Neural cell (in vitro differentiated cells): ENCODE measurements around the gene LUC7L2. TPM values are rescaled to one million over a fixed set of nuclear protein-coding genes. Genes with fewer than 3 reads are reported as not detected.

Experiments used
- H2AFZ ChIP-seq: fragments of 200-600, 300-800 bp; sonication (generic), shearing (Covaris generic); 2 replicates; pipeline ENCODE4 v1.6.0; 2014; ENCODE audit warnings: low read depth, mild to moderate bottlenecking, antibody characterized with exemption, low read length, moderate library complexity
- H3F3A ChIP-seq: fragments of 200-600 bp; shearing (Covaris generic); 2 replicates; pipeline ENCODE4 v1.6.1; 2016; ENCODE audit warnings: mild to moderate bottlenecking, moderate library complexity, mixed read lengths, antibody characterized with exemption, low read length; ENCODE audit not compliant: insufficient read depth, poor library complexity, severe bottlenecking
- H3K27ac ChIP-seq: fragments of 200-600, 300-800 bp; sonication (generic), shearing (Covaris generic); 2 replicates; pipeline ENCODE4 v1.5.1; 2014; ENCODE audit warnings: mild to moderate bottlenecking, low read length, moderate library complexity
- H3K27me3 ChIP-seq: fragments of 300-800, 200-600 bp; sonication (generic), shearing (Covaris generic); 2 replicates; pipeline ENCODE4 v1.6.0; 2014; ENCODE audit warnings: mild to moderate bottlenecking, low read depth, low read length, moderate library complexity; ENCODE audit not compliant: insufficient read depth
- H3K36me3 ChIP-seq: fragments of 300-800, 200-600 bp; sonication (generic), shearing (Covaris generic); 2 replicates; pipeline ENCODE4 v1.5.1; 2014; ENCODE audit warnings: mild to moderate bottlenecking, antibody characterized with exemption, low read length, moderate library complexity; ENCODE audit not compliant: insufficient read depth
- H3K4me2 ChIP-seq: fragments of 300-800, 200-600 bp; sonication (generic), shearing (Covaris generic); 2 replicates; pipeline ENCODE4 v1.6.0; 2014; ENCODE audit warnings: mild to moderate bottlenecking, low read length
- H3K4me3 ChIP-seq: fragments of 300-800, 200-600 bp; sonication (generic), shearing (Covaris generic); 2 replicates; pipeline ENCODE4 v1.5.1; 2014; ENCODE audit warnings: mild to moderate bottlenecking, low read length, moderate library complexity
- H3K79me2 ChIP-seq: fragments of 200-600 bp; shearing (Covaris generic); replicated peaks from 2 replicates; pipeline ENCODE4 v1.6.0; 2014; ENCODE audit warnings: mild to moderate bottlenecking, low read length, moderate library complexity; ENCODE audit not compliant: insufficient read depth
- H3K9ac ChIP-seq: fragments of 300-800, 200-600 bp; sonication (generic), shearing (Covaris generic); 2 replicates; pipeline ENCODE4 v1.6.1; 2016; ENCODE audit warnings: mild to moderate bottlenecking, low read length, mixed read lengths
- H3K9me2 ChIP-seq: fragments of 200-600 bp; shearing (Covaris generic); 2 replicates; pipeline ENCODE4 v1.6.1; 2016; ENCODE audit warnings: mild to moderate bottlenecking, low read length, mixed read lengths; ENCODE audit not compliant: insufficient read depth
- H3K9me3 ChIP-seq: fragments of 200-600, 300-800 bp; sonication (generic), shearing (Covaris generic); 2 replicates; pipeline ENCODE4 v1.6.1; 2016; ENCODE audit warnings: mild to moderate bottlenecking, mixed run types, low read length, moderate library complexity, mixed read lengths
- H4K20me1 ChIP-seq: fragments of 200-600 bp; shearing (Covaris generic); 2 replicates; pipeline ENCODE4 v1.6.1; 2016; ENCODE audit warnings: mild to moderate bottlenecking, mixed run types; ENCODE audit not compliant: insufficient read depth
- CTCF ChIP-seq: fragments of 450-650 bp; IDR thresholded peaks from 2 replicates; pipeline ENCODE4 v1.5.1; 2014; ENCODE audit warnings: antibody characterized with exemption, mild to moderate bottlenecking, moderate library complexity; ENCODE audit not compliant: poor library complexity, severe bottlenecking
- EP300 ChIP-seq: fragments of 450-650 bp; conservative IDR thresholded peaks from 2 replicates; pipeline ENCODE4 v1.6.1; 2014; ENCODE audit warnings: antibody characterized with exemption, mild to moderate bottlenecking, moderate library complexity; ENCODE audit not compliant: poor library complexity, severe bottlenecking
- EZH2 ChIP-seq: fragments of 200-600, 300-800 bp; shearing (Covaris generic), sonication (generic); IDR thresholded peaks from 2 replicates; pipeline ENCODE4 v1.6.1; 2014; ENCODE audit warnings: antibody characterized with exemption, low read length, borderline replicate concordance, mild to moderate bottlenecking; ENCODE audit not compliant: insufficient read depth, poor library complexity, severe bottlenecking
- MXI1 ChIP-seq: fragments of 450-650 bp; conservative IDR thresholded peaks from 2 replicates; pipeline ENCODE4 v1.6.1; 2014; ENCODE audit warnings: antibody characterized with exemption, mild to moderate bottlenecking; ENCODE audit not compliant: poor library complexity, severe bottlenecking
- POLR2AphosphoS5 ChIP-seq: IDR thresholded peaks from 2 replicates; pipeline ENCODE4 v1.6.1; 2012
- RAD21 ChIP-seq: fragments of 450-650 bp; conservative IDR thresholded peaks from 2 replicates; pipeline ENCODE4 v1.6.1; 2014; ENCODE audit warnings: antibody characterized with exemption, mild to moderate bottlenecking, moderate library complexity
- REST ChIP-seq: IDR thresholded peaks from 2 replicates; pipeline ENCODE4 v1.6.1; 2012; ENCODE audit warnings: borderline replicate concordance
- SMC3 ChIP-seq: fragments of 450-650 bp; conservative IDR thresholded peaks from 2 replicates; pipeline ENCODE4 v1.6.1; 2014; ENCODE audit warnings: antibody characterized with exemption, mild to moderate bottlenecking, moderate library complexity; ENCODE audit not compliant: poor library complexity
- TAF1 ChIP-seq: IDR thresholded peaks from 2 replicates; pipeline ENCODE4 v1.6.1; 2012; ENCODE audit warnings: low read depth
- polyA plus RNA-seq: library from polyadenylated mRNA; depleted of rRNA; stranded (reverse); fragments of >200 nt; gene quantifications from 2 replicates; pipeline ENCODE4 v1.2.3, GENCODE V29; 2014

The LUC7L2 gene
- polyA plus RNA-seq, 1 donor from 2014 or later: 153 TPM

- H3K27me3 ChIP-seq: no peaks in the 10 kb centered on the region
- H3K9me2 ChIP-seq: no peaks in the 10 kb centered on the region
- H3K4me2 ChIP-seq: no peak overlapping the region
- no peak overlapping the region for H2AFZ ChIP-seq
- no peaks in the 10 kb centered on the region for H4K20me1 ChIP-seq
- no peak overlapping the region for H3K4me3 ChIP-seq
- H3K9me3 ChIP-seq: no peaks in the 10 kb centered on the region
- no peaks in the 10 kb centered on the region for H3F3A ChIP-seq
- H3K27ac ChIP-seq: no peak overlapping the region
- no peak for TF ChIP-seq REST
- TF ChIP-seq RAD21: no peak
- TF ChIP-seq MXI1: no peak
- no peak for TF ChIP-seq EP300
- no peak for TF ChIP-seq POLR2AphosphoS5
- TF ChIP-seq SMC3: no peak
- TF ChIP-seq TAF1: no peak
- no peak for TF ChIP-seq EZH2
- no peak for TF ChIP-seq CTCF
- no peak overlapping the region for H3K9ac ChIP-seq
- peaks cover 7% of the 10 kb centered on the region for H3K36me3 ChIP-seq
- no peaks in the 10 kb centered on the region for H3K79me2 ChIP-seq
Observed at GRCh38 chr7:139421123-139421522, 61.4 kb downstream of the LUC7L2 start.

- peaks cover 7% of the 10 kb centered on the region for H3K36me3 ChIP-seq
- no peaks in the 10 kb centered on the region for H3K9me2 ChIP-seq
- no peaks in the 10 kb centered on the region for H4K20me1 ChIP-seq
- TF ChIP-seq CTCF (no peak), EP300 (no peak), SMC3 (no peak), POLR2AphosphoS5 (no peak), EZH2 (no peak), REST (no peak), MXI1 (no peak), TAF1 (no peak)
- no peaks in the 10 kb centered on the region for H3F3A ChIP-seq
- H3K9me3 ChIP-seq: no peaks in the 10 kb centered on the region
- H3K4me2 ChIP-seq: no peak overlapping the region
- H3K27ac ChIP-seq: no peak overlapping the region
- no peaks in the 10 kb centered on the region for H3K27me3 ChIP-seq
- H3K4me3 ChIP-seq: no peak overlapping the region
- H3K79me2 ChIP-seq: no peaks in the 10 kb centered on the region
- no peak overlapping the region for H2AFZ ChIP-seq
- H3K9ac ChIP-seq: no peak overlapping the region
Observed at GRCh38 chr7:139422126-139422525, 62.4 kb downstream of the LUC7L2 start.
